Keratinocyte (primary cell): ENCODE results near the gene FRAS1.

Experiments
- CTCF ChIP-seq, 3 experiments: IDR thresholded peaks in 1 of 3; conservative IDR thresholded peaks in 1 of 3; optimal IDR thresholded peaks in 1 of 3; 2 replicates in 2 of 3; 3 replicates in 1 of 3; pipeline versions ENCODE3 to v1.5.1; 2011; ENCODE audit warnings: low read length in 3 of 3, mild to moderate bottlenecking in 3 of 3, moderate library complexity in 2 of 3, control low read depth in 1 of 3, inconsistent platforms in 1 of 3; ENCODE audit not compliant: insufficient read depth in 2 of 3; ENCODE audit errors: extremely low read depth in 1 of 3
- EZH2 ChIP-seq: IDR thresholded peaks from one replicate; pipeline ENCODE4 v1.6.1; 2012; ENCODE audit warnings: inconsistent platforms, mild to moderate bottlenecking, low read length, moderate library complexity

GRCh38 chr4:78065508-78066192, 8.5 kb downstream of the FRAS1 start:
- TF ChIP-seq EZH2, result no peak
- TF ChIP-seq CTCF (optimal IDR thresholded peaks at IDR 0.05 in 1 of 3, IDR thresholded peaks at IDR 0.05 in 1 of 3, conservative IDR thresholded peaks at IDR 0.05 in 1 of 3; ENCODE audit: extremely low read depth in 1 of 3, insufficient read depth in 2 of 3, low read length in 3 of 3), result no peak
